ENCODE measurements around the gene THBS3. TPM values are rescaled to one million over a fixed set of nuclear protein-coding genes. Genes with fewer than 3 reads are reported as not detected.
"Not testable (repeated sequence)": the region's sequence is repeated elsewhere in the genome, so short reads cannot be mapped to it uniquely, and the experiment has no call there.

THBS3 gene
- total RNA-seq, 1 donor from 2014 or later = 40.3 TPM

DNA sequence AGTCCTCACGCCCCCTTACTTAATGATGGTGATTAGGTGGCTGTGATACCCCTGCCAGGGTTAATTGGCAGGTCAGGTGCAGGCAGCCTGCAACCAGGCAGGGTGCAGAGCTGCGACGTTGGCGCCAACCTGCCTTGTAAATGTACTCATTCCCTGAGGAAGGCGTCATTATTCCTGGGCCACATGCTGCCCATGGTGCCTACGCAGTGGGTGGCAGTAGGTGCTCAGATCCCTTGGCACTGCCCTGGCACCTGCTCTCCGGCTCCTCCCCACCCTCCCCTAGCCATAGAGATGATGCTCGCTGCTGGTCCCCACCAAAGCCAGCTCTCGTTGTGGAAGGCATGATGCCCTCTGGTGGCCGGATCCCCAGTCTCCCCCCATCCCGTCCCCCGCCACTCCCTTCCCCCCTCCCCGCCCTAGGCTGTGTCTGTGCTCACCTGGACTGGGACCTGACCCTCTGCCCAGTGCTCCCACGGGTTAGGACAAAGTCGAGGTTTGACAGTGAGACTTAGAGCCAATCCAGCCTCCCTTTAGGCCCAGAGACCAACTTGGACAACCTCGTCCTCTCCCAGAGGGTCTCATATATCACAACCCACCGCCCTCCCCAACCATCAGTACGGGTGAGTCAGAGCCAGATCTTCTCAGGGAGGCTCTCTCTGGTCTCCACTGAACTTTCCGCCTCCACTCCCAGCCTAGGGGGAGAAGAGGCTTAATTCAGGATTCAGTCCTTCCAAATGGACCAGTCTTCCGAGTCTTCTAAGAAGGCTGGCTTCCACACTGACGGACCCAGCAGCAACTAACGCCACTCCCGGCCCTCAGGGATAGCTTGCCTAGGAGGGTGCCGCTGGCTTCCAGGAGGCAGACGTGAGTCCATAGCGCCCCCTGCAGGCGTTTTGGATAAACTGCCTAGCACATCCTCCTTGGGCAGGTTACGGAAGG lies 40.3 kb downstream of the THBS3 start:
- H3K27ac ChIP-seq = no peak overlapping the region
- H3K4me3 ChIP-seq = peak overlapping the region in 1 of 2 donors; percentile 12
- no peaks in the 10 kb centered on the region for H3K27me3 ChIP-seq
- TF ChIP-seq, protein P1, sequence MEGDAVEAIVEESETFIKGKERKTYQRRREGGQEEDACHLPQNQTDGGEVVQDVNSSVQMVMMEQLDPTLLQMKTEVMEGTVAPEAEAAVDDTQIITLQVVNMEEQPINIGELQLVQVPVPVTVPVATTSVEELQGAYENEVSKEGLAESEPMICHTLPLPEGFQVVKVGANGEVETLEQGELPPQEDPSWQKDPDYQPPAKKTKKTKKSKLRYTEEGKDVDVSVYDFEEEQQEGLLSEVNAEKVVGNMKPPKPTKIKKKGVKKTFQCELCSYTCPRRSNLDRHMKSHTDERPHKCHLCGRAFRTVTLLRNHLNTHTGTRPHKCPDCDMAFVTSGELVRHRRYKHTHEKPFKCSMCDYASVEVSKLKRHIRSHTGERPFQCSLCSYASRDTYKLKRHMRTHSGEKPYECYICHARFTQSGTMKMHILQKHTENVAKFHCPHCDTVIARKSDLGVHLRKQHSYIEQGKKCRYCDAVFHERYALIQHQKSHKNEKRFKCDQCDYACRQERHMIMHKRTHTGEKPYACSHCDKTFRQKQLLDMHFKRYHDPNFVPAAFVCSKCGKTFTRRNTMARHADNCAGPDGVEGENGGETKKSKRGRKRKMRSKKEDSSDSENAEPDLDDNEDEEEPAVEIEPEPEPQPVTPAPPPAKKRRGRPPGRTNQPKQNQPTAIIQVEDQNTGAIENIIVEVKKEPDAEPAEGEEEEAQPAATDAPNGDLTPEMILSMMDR (IDR thresholded peaks at IDR 0.05) = peak; percentile 86 to 89 (median 86)
- peaks cover 7 to 24% of the 10 kb centered on the region in 2 donors for H3K36me3 ChIP-seq
- intact Hi-C loops (cut with DNase I) = loop anchor here (1.0 kb wide), 1 partner anchor 76 kb away; no protein-coding TSS in a partner anchor
- no peaks in the 10 kb centered on the region for H3K9me3 ChIP-seq
- H3K4me1 ChIP-seq = peaks cover 3 to 8% of the 10 kb centered on the region in 2 donors
- DNase-seq (ENCODE audit: low spot score in 2 of 2) = peak in 1 of 2 donors; percentile 90

GRCh38 chr1:155166471-155167165 lies 41.1 kb downstream of the THBS3 start:
- no peak overlapping the region for H3K4me3 ChIP-seq
- TF ChIP-seq, protein P1 (IDR thresholded peaks at IDR 0.05) = no peak
- no peak overlapping the region for H3K27ac ChIP-seq
- no peaks in the 10 kb centered on the region for H3K27me3 ChIP-seq
- H3K4me1 ChIP-seq = peaks cover 3 to 4% of the 10 kb centered on the region in 2 donors
- no peaks in the 10 kb centered on the region for H3K9me3 ChIP-seq
- intact Hi-C loops (cut with DNase I) = no loop called here
- H3K36me3 ChIP-seq = peaks cover 7 to 24% of the 10 kb centered on the region in 2 donors
- no peak for DNase-seq (ENCODE audit: low spot score in 2 of 2)

- Histone ChIP-seq H3K4me1 (peaks cover 3 to 4% of the 10 kb centered on the region in 2 donors), H3K9me3 (no peaks in the 10 kb centered on the region), H3K27ac (no peak overlapping the region), H3K27me3 (no peaks in the 10 kb centered on the region), H3K36me3 (peaks cover 7 to 24% of the 10 kb centered on the region in 2 donors), H3K4me3 (no peak overlapping the region)
- TF ChIP-seq, protein P1 (IDR thresholded peaks at IDR 0.05) = no peak
- intact Hi-C loops (cut with DNase I) = no loop called here
- DNase-seq (ENCODE audit: low spot score in 2 of 2) = no peak
These were observed 41.6 kb downstream of the THBS3 start for GRCh38 chr1:155166051-155166470.

- H3K4me1 ChIP-seq; H3K4me3 ChIP-seq; H3K9me3 ChIP-seq; H3K27ac ChIP-seq; intact Hi-C loops (cut with DNase I); H3K27me3 ChIP-seq; DNase-seq (ENCODE audit: low spot score in 2 of 2): not testable (repeated sequence)
- peaks cover 6 to 10% of the 10 kb centered on the region in 2 donors for H3K36me3 ChIP-seq
These were observed 43.1 kb downstream of the THBS3 start for GRCh38 chr1:155164625-155165024.

- intact Hi-C loops (cut with DNase I); H3K27me3 ChIP-seq; H3K4me1 ChIP-seq; H3K4me3 ChIP-seq; H3K36me3 ChIP-seq; DNase-seq (ENCODE audit: low spot score in 2 of 2); H3K9me3 ChIP-seq; H3K27ac ChIP-seq: not testable (repeated sequence)
These were observed 43.9 kb downstream of the THBS3 start for GRCh38 chr1:155163785-155164184.

- H3K4me1 ChIP-seq; intact Hi-C loops (cut with DNase I); DNase-seq (ENCODE audit: low spot score in 2 of 2); H3K4me3 ChIP-seq; H3K36me3 ChIP-seq; H3K27ac ChIP-seq; H3K27me3 ChIP-seq; H3K9me3 ChIP-seq: not testable (repeated sequence)
These were observed 45.1 kb downstream of the THBS3 start for GRCh38 chr1:155162631-155163030.

- no peak overlapping the region for H3K27ac ChIP-seq
- intact Hi-C loops (cut with DNase I) = no loop called here
- H3K4me3 ChIP-seq = no peak overlapping the region
- DNase-seq (ENCODE audit: low spot score in 2 of 2) = no peak
- H3K9me3 ChIP-seq = no peaks in the 10 kb centered on the region
- no peaks in the 10 kb centered on the region for H3K36me3 ChIP-seq
- no peaks in the 10 kb centered on the region for H3K27me3 ChIP-seq
- no peaks in the 10 kb centered on the region for H3K4me1 ChIP-seq
- TF ChIP-seq, protein P1 (IDR thresholded peaks at IDR 0.05) = no peak
These were observed 47.6 kb downstream of the THBS3 start for GRCh38 chr1:155160128-155160527.

Data from ascending aorta (tissue), 2 donors.